GM23248 (cell line): ENCODE results near the gene RASEF.

Source experiments
- EZH2 ChIP-seq: fragments of 200-600 bp; sonication (generic); IDR thresholded peaks from 2 replicates; pipeline ENCODE4 v1.6.1; 2018; ENCODE audit warnings: antibody characterized with exemption, mild to moderate bottlenecking; ENCODE audit not compliant: insufficient read depth, poor library complexity, severe bottlenecking
- EZH2phosphoT487 ChIP-seq: fragments of 200-600 bp; sonication (generic); IDR thresholded peaks from 2 replicates; pipeline ENCODE4 v1.6.1; 2018; ENCODE audit warnings: antibody characterized with exemption, moderate library complexity, mild to moderate bottlenecking, low read depth; ENCODE audit not compliant: insufficient read depth

- TF ChIP-seq EZH2 (no peak), EZH2phosphoT487 (no peak)
These were observed 38.3 kb downstream of the RASEF start for GRCh38 chr9:83024506-83025125.
